ENCODE data around the gene RGS18.
"Not testable (repeated sequence)": the region's sequence is repeated elsewhere in the genome, so short reads cannot be mapped to it uniquely, and the experiment has no call there.

RGS18 gene

GRCh38 chr1:192158181-192158580 lies at the start of gene RGS18:
Gene RGS18, plus strand, starts transcription at chr1:192158462. Its CDS starts 176 bp downstream, at chr1:192158638.
- Mint-ChIP-seq H3K4me1 (no peaks in the 10 kb centered on the region), H3K27me3 (no peaks in the 10 kb centered on the region), H3K4me3 (no peak within 1 kb of the TSS), H3K9me3 (no peaks in the 10 kb centered on the region), H3K27ac (no peak within 1 kb of the TSS)
- ATAC-seq (no peak), DNase-seq (no peak)

- Mint-ChIP-seq H3K4me3 (no peak overlapping the region), H3K9me3 (peaks cover 0 to 12% of the 10 kb centered on the region in 2 donors), H3K27me3 (no peaks in the 10 kb centered on the region), H3K27ac (no peak overlapping the region), H3K4me1 (no peaks in the 10 kb centered on the region)
- no peak for DNase-seq
- ATAC-seq: no peak
These were observed 48.7 kb upstream of the RGS18 start for GRCh38 chr1:192109576-192109975.

GRCh38 chr1:192115000-192115399 lies 43.3 kb upstream of the RGS18 start:
- Mint-ChIP-seq H3K4me3 (no peak overlapping the region), H3K4me1 (no peaks in the 10 kb centered on the region), H3K27ac (peak overlapping the region in 1 of 2 donors; percentile 27), H3K27me3 (no peaks in the 10 kb centered on the region), H3K9me3 (peaks cover 9 to 12% of the 10 kb centered on the region in 2 donors)
- DNase-seq: no peak
- ATAC-seq: no peak

GRCh38 chr1:192118881-192119405 lies 39.3 kb upstream of the RGS18 start:
- no peaks in the 10 kb centered on the region for H3K4me1 Mint-ChIP-seq
- no peak for ATAC-seq
- peaks cover 4 to 9% of the 10 kb centered on the region in 2 donors for H3K9me3 Mint-ChIP-seq
- no peaks in the 10 kb centered on the region for H3K27me3 Mint-ChIP-seq
- no peak overlapping the region for H3K4me3 Mint-ChIP-seq
- DNase-seq: no peak
- no peak overlapping the region for H3K27ac Mint-ChIP-seq

GRCh38 chr1:192119701-192120100 lies 38.6 kb upstream of the RGS18 start:
- ATAC-seq (no peak), DNase-seq (no peak)
- Mint-ChIP-seq H3K4me1 (no peaks in the 10 kb centered on the region), H3K27ac (no peak overlapping the region), H3K27me3 (no peaks in the 10 kb centered on the region), H3K4me3 (no peak overlapping the region), H3K9me3 (peaks cover 0 to 9% of the 10 kb centered on the region in 2 donors)

- no peaks in the 10 kb centered on the region for H3K27me3 Mint-ChIP-seq
- ATAC-seq: no peak
These were observed 35.6 kb upstream of the RGS18 start for GRCh38 chr1:192122668-192123067.

GRCh38 chr1:192123212-192123611 lies 35.0 kb upstream of the RGS18 start:
- no peaks in the 10 kb centered on the region for H3K27me3 Mint-ChIP-seq
- H3K9me3 Mint-ChIP-seq: no peaks in the 10 kb centered on the region
- no peaks in the 10 kb centered on the region for H3K4me1 Mint-ChIP-seq
- H3K27ac Mint-ChIP-seq: no peak overlapping the region
- ATAC-seq: no peak
- no peak for DNase-seq
- no peak overlapping the region for H3K4me3 Mint-ChIP-seq

More at GRCh38 chr1:192122668-192123067, 35.6 kb upstream of the RGS18 start:
- H3K27ac Mint-ChIP-seq: no peak overlapping the region
- no peak for DNase-seq
- no peaks in the 10 kb centered on the region for H3K9me3 Mint-ChIP-seq
- H3K4me1 Mint-ChIP-seq: no peaks in the 10 kb centered on the region
- H3K4me3 Mint-ChIP-seq: no peak overlapping the region

GRCh38 chr1:192126030-192126619 lies 32.1 kb upstream of the RGS18 start:
- ATAC-seq (no peak), DNase-seq (no peak)
- H3K4me3 Mint-ChIP-seq: no peak overlapping the region
- H3K9me3 Mint-ChIP-seq: no peaks in the 10 kb centered on the region
- H3K27me3 Mint-ChIP-seq: no peaks in the 10 kb centered on the region
- no peak overlapping the region for H3K27ac Mint-ChIP-seq
- no peaks in the 10 kb centered on the region for H3K4me1 Mint-ChIP-seq

- H3K27me3 Mint-ChIP-seq: no peaks in the 10 kb centered on the region
- no peak overlapping the region for H3K4me3 Mint-ChIP-seq
- H3K4me1 Mint-ChIP-seq: no peaks in the 10 kb centered on the region
- no peak for ATAC-seq
- H3K27ac Mint-ChIP-seq: no peak overlapping the region
- no peak for DNase-seq
- no peaks in the 10 kb centered on the region for H3K9me3 Mint-ChIP-seq
These were observed 28.1 kb upstream of the RGS18 start for GRCh38 chr1:192130175-192130574.

GRCh38 chr1:192130865-192131264 lies 27.4 kb upstream of the RGS18 start:
- not testable (repeated sequence) for DNase-seq, H3K27ac Mint-ChIP-seq, H3K4me1 Mint-ChIP-seq, H3K9me3 Mint-ChIP-seq, H3K27me3 Mint-ChIP-seq, ATAC-seq, H3K4me3 Mint-ChIP-seq

- Mint-ChIP-seq H3K27me3 (no peaks in the 10 kb centered on the region), H3K27ac (no peak overlapping the region), H3K9me3 (no peaks in the 10 kb centered on the region), H3K4me3 (no peak overlapping the region), H3K4me1 (no peaks in the 10 kb centered on the region)
- ATAC-seq (no peak), DNase-seq (no peak)
These were observed 26.3 kb upstream of the RGS18 start for GRCh38 chr1:192131914-192132313.

- no peak for DNase-seq
- no peaks in the 10 kb centered on the region for H3K9me3 Mint-ChIP-seq
- no peaks in the 10 kb centered on the region for H3K4me1 Mint-ChIP-seq
- no peaks in the 10 kb centered on the region for H3K27me3 Mint-ChIP-seq
- H3K27ac Mint-ChIP-seq: no peak overlapping the region
- no peak for ATAC-seq
- H3K4me3 Mint-ChIP-seq: no peak overlapping the region
These were observed 24.8 kb upstream of the RGS18 start for GRCh38 chr1:192133350-192133926.

GRCh38 chr1:192140382-192140781 lies 17.9 kb upstream of the RGS18 start:
- H3K4me1 Mint-ChIP-seq: no peaks in the 10 kb centered on the region
- ATAC-seq: no peak
- H3K9me3 Mint-ChIP-seq: peaks cover 0 to 4% of the 10 kb centered on the region in 2 donors
- H3K27ac Mint-ChIP-seq: no peak overlapping the region
- H3K27me3 Mint-ChIP-seq: no peaks in the 10 kb centered on the region
- no peak for DNase-seq
- H3K4me3 Mint-ChIP-seq: no peak overlapping the region

- no peak for DNase-seq
- no peak overlapping the region for H3K4me3 Mint-ChIP-seq
- no peaks in the 10 kb centered on the region for H3K27me3 Mint-ChIP-seq
These were observed 11.0 kb upstream of the RGS18 start for GRCh38 chr1:192147221-192147620.

GRCh38 chr1:192147696-192148095 lies 10.6 kb upstream of the RGS18 start:
- no peaks in the 10 kb centered on the region for H3K4me1 Mint-ChIP-seq
- DNase-seq (no peak), ATAC-seq (no peak)
- H3K4me3 Mint-ChIP-seq: no peak overlapping the region
- peaks cover 4 to 6% of the 10 kb centered on the region in 2 donors for H3K9me3 Mint-ChIP-seq
- H3K27ac Mint-ChIP-seq: no peak overlapping the region
- no peaks in the 10 kb centered on the region for H3K27me3 Mint-ChIP-seq

More at GRCh38 chr1:192147221-192147620, 11.0 kb upstream of the RGS18 start:
- H3K9me3 Mint-ChIP-seq: peaks cover 4 to 6% of the 10 kb centered on the region in 2 donors
- H3K27ac Mint-ChIP-seq: no peak overlapping the region
- no peak for ATAC-seq
- H3K4me1 Mint-ChIP-seq: no peaks in the 10 kb centered on the region

- no peaks in the 10 kb centered on the region for H3K4me1 Mint-ChIP-seq
- no peak overlapping the region for H3K4me3 Mint-ChIP-seq
- H3K9me3 Mint-ChIP-seq: peaks cover 0 to 6% of the 10 kb centered on the region in 2 donors
- ATAC-seq: no peak
- DNase-seq: no peak
- no peaks in the 10 kb centered on the region for H3K27me3 Mint-ChIP-seq
- no peak overlapping the region for H3K27ac Mint-ChIP-seq
These were observed 7.1 kb upstream of the RGS18 start for GRCh38 chr1:192151176-192151575.
